Measurements from ENCODE around the gene IGFL2. TPM values are rescaled to one million over a fixed set of nuclear protein-coding genes. Genes with fewer than 3 reads are reported as not detected.

Gene IGFL2
- total and polyA plus RNA-seq, 9 of the 15 experiments (the other 6 are each of a cell fraction or from before 2014, with no cell fraction given), result 0.42 to 1.7 (median 0.75) TPM; not detected in 2

DNA sequence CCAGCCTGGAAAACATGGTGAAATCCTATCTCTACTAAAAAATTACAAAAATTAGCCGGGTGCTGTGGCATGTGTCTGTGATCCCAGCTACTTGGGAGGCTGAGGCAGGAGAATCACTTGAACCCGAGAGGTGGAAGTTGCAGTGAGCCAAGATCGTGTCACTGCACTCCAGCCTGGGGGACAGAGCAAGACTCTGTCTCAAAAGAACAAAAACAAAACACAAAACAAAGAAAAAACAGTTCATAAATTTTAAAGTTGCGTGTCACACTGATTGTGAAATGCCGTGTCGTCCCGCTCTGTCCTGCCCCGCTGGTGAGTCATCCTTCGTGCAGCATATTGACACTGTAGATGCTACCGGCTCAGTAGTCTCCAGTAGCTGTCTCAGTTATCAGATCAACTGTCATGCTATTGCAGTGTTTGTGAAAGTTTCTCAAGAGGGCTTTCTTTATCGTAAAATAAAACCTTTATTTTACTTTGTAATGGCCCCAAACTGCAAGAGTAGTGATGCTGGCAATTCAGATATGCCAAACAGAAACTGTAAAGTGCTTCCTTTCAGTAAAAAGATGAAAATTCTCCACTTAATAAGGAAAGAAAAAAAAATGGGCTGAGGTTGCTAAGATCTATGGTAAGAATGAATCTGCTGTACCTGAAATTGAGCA lies 45.1 kb downstream of the IGFL2 start (continued):
- TF ChIP-seq TCF15 (CRISPR knock-in tag; IDR thresholded peaks at IDR 0.05), result no peak
- peak; percentile 58 for TF ChIP-seq STAT5A (IDR thresholded peaks at IDR 0.05; ENCODE audit: borderline replicate concordance, low read length)
- TF ChIP-seq CBX5 (IDR thresholded peaks at IDR 0.05; ENCODE audit: borderline replicate concordance, low read depth), result 0 out of 2 replicates have a peak, but pooled peaks have one; percentile 17
- TF ChIP-seq ZNF347 (CRISPR knock-in tag; IDR thresholded peaks at IDR 0.05; ENCODE audit: low read depth), result no peak
- no peak for TF ChIP-seq PTTG1 (tag; IDR thresholded peaks at IDR 0.05; ENCODE audit: low read depth)
- TF ChIP-seq TAF15 (IDR thresholded peaks at IDR 0.05; ENCODE audit: low read depth, low read length), result no peak
- peak; percentile 79 for TF ChIP-seq TCF3 (CRISPR knock-in tag; IDR thresholded peaks at IDR 0.05)
- TF ChIP-seq ZNF57 (CRISPR knock-in tag; IDR thresholded peaks at IDR 0.05), result no peak
- 0 out of 2 replicates have a peak, but pooled peaks have one; percentile 27 for TF ChIP-seq FOXM1 (IDR thresholded peaks at IDR 0.05; ENCODE audit: low read depth)
- no peak for TF ChIP-seq FOXM1 (CRISPR knock-in tag; IDR thresholded peaks at IDR 0.05; ENCODE audit: low read depth)
- no peak for TF ChIP-seq PCBP2 (IDR thresholded peaks at IDR 0.05; ENCODE audit: low read depth, low read length, poor library complexity, severe bottlenecking)
- TF ChIP-seq HNRNPK (IDR thresholded peaks at IDR 0.05; ENCODE audit: low read depth, low read length, poor library complexity, severe bottlenecking), result no peak
- TF ChIP-seq U2AF1 (optimal IDR thresholded peaks at IDR 0.05; ENCODE audit: low read depth, low read length), result no peak
- TF ChIP-seq NCOA2 (IDR thresholded peaks at IDR 0.05; ENCODE audit: partially characterized antibody in 2 of 2), result no peak
- no peak for TF ChIP-seq MED1 (CRISPR knock-in tag; IDR thresholded peaks at IDR 0.05; ENCODE audit: borderline replicate concordance)
- TF ChIP-seq MIER1 (IDR thresholded peaks at IDR 0.05; ENCODE audit: low read depth), result no peak
- TF ChIP-seq ZNF408 (CRISPR knock-in tag; IDR thresholded peaks at IDR 0.05; ENCODE audit: low read depth), result no peak
- TF ChIP-seq RBBP5 (IDR thresholded peaks at IDR 0.05; ENCODE audit: borderline replicate concordance, insufficient read depth, low read length, poor library complexity, severe bottlenecking), result no peak
- TF ChIP-seq EP300 (IDR thresholded peaks at IDR 0.05; ENCODE audit: low read length), result peak; percentile 93
- peak; percentile 78; the same call in 1 of the 2 replicates for TF ChIP-seq GTF2E2 (tag; IDR thresholded peaks at IDR 0.05)
- no peak for TF ChIP-seq ZBTB1 (CRISPR knock-in tag; IDR thresholded peaks at IDR 0.05; ENCODE audit: borderline replicate concordance, low read depth)
- TF ChIP-seq, protein P1, sequence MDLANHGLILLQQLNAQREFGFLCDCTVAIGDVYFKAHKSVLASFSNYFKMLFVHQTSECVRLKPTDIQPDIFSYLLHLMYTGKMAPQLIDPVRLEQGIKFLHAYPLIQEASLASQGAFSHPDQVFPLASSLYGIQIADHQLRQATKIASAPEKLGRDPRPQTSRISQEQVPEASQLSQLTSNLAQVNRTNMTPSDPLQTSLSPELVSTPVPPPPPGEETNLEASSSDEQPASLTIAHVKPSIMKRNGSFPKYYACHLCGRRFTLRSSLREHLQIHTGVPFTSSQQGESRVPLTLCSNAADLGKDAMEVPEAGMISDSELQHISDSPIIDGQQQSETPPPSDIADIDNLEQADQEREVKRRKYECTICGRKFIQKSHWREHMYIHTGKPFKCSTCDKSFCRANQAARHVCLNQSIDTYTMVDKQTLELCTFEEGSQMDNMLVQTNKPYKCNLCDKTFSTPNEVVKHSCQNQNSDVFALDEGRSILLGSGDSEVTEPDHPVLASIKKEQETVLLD (IDR thresholded peaks at IDR 0.05), result no peak; the same call in 1 of the 2 replicates
- TF ChIP-seq RCOR1 (IDR thresholded peaks at IDR 0.05; ENCODE audit: borderline replicate concordance in 1 of 2, low read depth in 2 of 2, low read length in 2 of 2), result peak in 1 of 2 experiments; percentile 95; a peak in 2 of 4 replicates
- no peak for TF ChIP-seq ZNF644 (tag; IDR thresholded peaks at IDR 0.05; ENCODE audit: low read depth)
- no peak for TF ChIP-seq HLTF (IDR thresholded peaks at IDR 0.05)
- TF ChIP-seq, protein P2, sequence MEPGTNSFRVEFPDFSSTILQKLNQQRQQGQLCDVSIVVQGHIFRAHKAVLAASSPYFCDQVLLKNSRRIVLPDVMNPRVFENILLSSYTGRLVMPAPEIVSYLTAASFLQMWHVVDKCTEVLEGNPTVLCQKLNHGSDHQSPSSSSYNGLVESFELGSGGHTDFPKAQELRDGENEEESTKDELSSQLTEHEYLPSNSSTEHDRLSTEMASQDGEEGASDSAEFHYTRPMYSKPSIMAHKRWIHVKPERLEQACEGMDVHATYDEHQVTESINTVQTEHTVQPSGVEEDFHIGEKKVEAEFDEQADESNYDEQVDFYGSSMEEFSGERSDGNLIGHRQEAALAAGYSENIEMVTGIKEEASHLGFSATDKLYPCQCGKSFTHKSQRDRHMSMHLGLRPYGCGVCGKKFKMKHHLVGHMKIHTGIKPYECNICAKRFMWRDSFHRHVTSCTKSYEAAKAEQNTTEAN (CRISPR knock-in tag; IDR thresholded peaks at IDR 0.05), result no peak

All from K562 (cell line).